Kidney tubule cell (primary cell): ENCODE results near the gene LYZL4.

ENCODE experiments used
- DNase-seq: peaks from one replicate; pipeline ENCODE4 v3.0.0-alpha.2; 2018; ENCODE audit warnings: low spot score

Gene LYZL4

DNA sequence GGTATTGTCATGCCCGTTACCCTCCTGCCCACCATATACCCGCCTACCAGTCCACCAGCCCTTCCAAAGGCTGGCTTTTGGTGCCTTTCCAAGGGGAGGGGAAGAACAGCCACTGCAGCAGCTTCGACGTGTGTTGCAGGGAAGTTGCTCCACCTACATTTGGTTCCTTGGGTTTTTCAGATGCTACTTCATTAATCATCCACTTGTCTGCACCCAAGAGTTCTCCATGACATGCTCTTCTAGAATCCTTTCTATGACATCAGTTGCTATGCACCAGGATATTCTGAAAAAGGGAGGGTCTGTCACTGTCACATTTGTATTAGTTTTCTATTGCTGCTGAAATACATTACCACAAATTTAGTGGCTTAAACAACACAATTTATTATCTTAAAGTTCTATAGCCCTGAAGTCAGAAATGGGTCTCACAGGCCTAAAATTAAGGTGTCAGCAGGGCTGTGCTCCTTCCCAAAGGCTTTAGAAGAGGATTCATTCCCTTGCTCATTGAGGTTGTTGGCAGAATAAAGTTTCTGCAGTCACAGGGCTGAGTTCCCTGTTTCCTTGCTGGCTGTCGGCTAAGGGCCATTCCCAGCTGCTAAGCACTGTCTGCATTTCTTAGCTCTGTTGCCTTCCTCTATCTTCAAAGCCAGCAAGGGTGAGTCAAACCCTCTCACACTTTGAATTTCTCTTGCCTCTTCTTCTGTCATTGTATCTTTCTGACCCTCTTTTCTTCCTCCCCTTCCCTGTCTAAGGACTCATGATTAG lies at the start of gene LYZL4:
LYZL4 (minus strand) TSS at position 241 of the 762 bp plus-strand sequence. CDS start 3,359 bp downstream, outside the sequence.
- DNase-seq, result no peak

DNA sequence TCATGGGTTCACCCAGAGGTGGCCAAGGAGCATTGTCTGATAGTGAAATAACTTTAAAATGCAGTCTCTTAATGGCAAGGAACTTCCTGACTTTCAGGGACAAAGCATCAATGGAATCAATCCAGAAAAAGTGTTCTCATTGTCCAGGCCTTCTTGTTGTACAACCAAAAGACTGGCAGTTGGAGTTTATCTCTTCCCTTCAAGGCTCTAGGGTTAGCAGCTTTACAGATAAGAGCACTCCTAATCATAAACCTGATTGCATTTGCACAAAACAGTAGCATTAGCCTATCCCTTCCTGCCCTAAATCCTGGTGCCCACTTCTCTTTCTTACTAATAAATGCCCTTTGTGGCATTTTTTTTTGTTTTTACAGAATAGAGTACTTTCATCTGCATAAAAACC lies 48.7 kb upstream of the LYZL4 start:
- DNase-seq, result no peak

DNA sequence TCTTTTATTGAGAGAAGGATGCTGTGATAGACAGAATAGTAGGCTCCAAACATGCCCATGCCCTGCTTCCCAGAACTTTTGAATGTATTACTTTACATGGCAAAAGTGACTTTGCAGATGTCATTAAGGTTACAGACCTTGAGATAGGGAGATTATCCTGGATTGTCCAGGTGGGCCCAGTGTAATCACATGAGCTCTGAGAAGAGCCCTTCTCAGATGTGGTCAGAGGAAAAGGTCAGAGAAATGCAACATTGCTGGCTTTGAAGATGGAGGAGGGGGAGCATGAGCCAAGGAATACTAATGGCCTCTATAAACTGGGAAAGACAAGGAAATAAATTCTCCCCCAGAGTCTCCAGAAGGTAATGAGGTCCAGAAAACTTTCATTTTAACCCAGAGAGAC lies 45.8 kb upstream of the LYZL4 start:
- DNase-seq, result no peak

DNA sequence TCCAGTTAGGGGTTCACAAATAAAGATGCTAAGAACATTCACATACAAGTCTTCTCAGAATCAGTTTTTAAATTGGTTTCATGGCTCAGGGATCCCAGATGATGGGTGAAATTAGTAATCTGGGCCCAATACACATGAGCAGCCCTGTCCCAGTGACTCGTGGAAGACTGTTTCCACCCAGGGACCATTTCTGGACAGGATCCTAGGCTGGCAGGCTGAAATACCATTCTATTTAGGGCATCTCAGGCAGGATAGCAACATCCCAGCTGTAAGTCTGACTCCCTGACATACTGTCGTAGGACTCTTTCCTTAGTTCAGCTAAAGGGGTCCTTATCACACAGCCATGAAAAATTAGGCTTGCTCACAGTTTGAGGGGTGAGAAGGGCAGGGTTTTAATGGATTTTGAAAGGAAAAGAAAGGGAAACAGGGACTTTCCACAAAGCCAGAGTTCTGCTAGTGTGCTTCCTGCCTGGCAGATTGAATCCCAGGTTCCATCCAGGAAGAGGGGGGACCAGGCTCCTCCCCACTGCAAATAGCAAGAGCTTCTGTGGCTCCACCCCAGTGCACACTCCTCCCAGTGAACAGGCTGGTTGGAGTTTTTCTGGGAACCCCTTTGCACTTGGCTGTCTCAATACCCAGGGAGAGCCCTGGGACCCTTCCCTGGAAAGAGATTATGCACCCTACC lies 41.3 kb upstream of the LYZL4 start:
- peak; percentile 55 for DNase-seq

- no peak for DNase-seq
These were observed 40.7 kb upstream of the LYZL4 start for GRCh38 chr3:42451116-42451515.

- no peak for DNase-seq
These were observed 40.2 kb upstream of the LYZL4 start for GRCh38 chr3:42450567-42450966.

DNA sequence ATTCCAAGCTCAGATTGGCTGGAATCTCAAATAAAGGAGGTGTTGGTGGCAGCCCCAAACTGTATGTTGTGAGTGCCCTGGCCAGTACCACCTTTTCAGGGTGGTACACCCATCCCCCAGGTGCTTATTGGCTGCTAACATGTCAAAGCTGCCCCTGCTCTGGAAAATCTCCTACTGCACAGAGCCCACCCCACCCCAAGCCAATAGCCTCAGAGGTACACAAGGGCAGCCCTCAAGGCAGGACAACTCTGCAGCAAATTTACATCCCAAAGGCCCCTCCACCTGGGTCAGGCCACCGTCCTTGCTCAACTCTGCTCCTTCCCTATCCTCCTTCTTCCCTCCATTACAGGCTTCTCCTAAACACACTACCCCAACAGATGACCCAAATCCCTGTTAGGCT lies 37.1 kb upstream of the LYZL4 start:
- no peak for DNase-seq

GRCh38 chr3:42446111-42447050 lies 36.0 kb upstream of the LYZL4 start:
- no peak for DNase-seq

- DNase-seq, result peak; percentile 76
These were observed 33.5 kb upstream of the LYZL4 start for GRCh38 chr3:42443819-42444436.

DNA sequence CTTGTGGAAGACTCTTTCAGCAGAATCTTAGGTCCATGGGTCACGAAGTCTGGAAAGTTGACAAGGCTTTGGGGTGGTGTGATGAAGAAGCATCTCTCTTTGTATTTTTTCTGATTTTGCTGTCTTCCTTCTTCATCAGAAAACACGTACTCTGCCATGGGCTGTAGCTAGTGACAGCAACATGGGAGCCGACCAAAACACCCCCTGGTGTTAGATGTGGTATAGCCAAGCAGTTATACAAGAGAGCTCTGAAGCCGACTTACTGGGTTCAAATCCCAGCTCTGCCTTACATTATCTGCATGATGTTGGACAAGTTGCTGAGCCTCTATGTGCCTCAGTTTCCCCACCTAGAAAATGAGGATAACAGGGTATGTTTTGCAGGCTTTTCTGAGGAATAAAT lies 32.9 kb upstream of the LYZL4 start:
- DNase-seq, result no peak

GRCh38 chr3:42442640-42443039 lies 32.2 kb upstream of the LYZL4 start:
- DNase-seq, result no peak

GRCh38 chr3:42441791-42442190 lies 31.4 kb upstream of the LYZL4 start:
- DNase-seq, result no peak

DNA sequence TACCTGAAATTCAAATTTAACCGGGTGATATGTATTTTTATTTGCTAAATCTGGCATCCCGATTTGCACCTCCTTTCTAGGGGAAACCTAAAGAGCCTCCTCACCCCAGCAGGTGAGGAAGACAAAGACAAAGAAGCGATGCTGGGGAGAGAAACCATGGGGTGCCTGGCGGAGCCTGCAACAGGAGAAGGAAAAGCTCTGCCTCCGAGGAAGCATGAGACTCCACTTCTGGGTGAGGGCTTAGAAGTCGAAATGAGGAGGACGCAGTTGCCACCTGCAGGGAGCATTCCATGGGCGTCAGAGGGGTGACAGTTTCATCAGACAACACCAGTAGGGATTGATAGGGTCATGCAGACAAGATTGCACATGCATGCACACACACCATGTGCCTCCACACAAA lies 30.5 kb upstream of the LYZL4 start:
- no peak for DNase-seq

GRCh38 chr3:42439261-42440115 lies 29.1 kb upstream of the LYZL4 start:
- no peak for DNase-seq

DNA sequence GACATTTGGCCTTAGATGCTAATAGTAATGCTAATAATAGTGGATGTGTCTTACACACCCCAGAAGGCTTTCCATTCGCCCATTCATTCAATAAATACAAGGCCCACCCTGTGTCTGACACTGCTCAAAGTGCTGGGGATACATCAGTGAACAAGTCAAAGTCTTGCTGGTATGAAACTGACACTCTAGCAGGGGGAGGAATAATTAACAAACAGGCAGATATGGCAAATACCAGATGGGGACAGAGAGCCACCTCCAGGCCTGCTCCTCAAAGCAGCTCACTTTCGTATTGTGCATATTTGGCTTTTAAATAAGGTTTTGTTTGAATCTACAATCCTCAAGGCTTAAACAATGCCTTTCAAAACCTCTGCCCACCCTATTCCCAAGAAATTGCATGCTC lies 28.3 kb upstream of the LYZL4 start:
- no peak for DNase-seq

DNA sequence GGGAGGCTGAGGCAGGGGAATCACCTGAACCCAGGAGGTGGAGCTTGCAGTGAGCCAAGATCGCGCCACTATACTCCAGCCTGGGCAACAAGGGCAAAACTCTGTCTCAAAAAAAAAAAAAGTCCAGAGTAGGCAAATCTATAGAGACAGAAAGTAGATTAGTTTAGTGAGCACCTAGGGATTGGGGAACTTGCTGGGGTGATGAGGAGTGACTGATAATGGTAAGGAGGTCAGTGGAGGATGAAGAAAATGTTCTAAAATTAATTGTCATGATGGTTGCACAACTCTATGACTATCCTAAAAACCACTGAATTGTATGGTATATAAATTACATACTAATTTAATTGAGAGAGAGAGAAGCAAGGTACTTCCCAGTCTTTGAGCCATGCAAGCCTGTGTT lies 27.8 kb upstream of the LYZL4 start:
- no peak for DNase-seq

DNA sequence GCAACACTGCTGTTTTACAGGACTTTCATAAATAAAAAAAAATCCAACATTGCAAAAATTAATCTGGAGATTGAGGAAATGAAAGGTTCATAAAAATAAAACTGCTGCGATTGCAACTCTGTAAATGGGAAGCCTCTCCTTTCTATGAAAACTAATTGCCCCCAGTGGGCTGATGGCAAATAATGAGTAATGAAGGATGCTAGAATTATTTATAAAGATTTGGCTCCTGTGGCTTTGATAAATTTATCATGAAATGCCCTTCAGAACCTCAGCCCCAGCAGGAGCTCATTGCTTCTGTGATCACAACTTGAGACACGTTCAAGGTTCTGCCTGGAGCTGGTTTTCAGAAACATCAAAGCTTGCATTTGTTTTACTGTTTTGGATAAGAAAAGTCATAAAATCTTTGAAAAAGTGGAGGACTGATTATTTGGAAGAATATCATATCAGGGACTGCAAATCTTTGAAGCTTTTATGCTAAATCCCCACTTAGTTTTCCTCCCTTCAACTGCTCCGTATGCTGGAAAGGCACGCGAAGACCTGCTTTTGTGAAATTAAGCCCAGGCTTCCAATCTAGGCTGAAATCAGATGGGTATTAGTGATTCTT lies 24.5 kb upstream of the LYZL4 start:
- DNase-seq, result no peak

GRCh38 chr3:42432485-42432884 lies 22.1 kb upstream of the LYZL4 start:
- no peak for DNase-seq

DNA sequence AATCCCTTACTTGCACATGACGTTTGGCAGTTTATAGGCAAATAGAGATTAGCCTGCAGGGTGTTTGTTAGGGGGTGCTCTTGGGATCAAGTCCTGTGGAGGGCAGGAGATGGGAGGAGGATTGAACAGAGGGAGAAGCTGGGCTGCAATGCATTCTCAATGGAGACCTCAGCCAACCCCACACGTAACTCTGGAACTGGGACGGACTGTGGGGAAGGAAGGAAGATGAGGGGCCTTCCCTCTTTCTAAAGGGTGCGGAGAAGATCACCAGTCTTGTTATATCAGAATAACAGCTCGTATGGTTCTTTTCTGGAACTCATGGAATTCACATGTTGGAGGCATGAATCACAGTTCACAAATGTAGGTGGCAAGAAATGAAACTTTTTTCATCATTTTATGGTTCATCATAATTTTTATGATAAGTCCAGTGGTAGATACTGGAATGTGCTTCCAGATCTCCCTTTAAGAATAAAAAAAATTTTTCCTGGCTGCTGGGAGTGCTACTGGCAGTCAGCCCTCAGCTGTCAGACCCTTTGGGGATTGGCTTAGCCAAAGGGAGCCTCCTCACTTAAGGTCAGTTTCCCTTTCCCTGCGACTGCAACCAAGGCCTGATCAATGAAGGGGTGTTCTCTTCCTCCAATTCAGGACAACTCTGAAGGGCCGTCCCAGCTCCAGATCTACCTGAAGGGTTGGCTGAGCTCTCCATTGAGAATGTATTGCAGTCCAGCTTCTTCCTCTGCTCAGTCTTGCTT lies 20.5 kb upstream of the LYZL4 start:
- no peak for DNase-seq

GRCh38 chr3:42428830-42429229 lies 18.4 kb upstream of the LYZL4 start:
- no peak for DNase-seq
